ENCODE results near the gene MPPED1. TPM values are rescaled to one million over a fixed set of nuclear protein-coding genes. Genes with fewer than 3 reads are reported as not detected.
A peak's percentile ranks its signal among the peaks of the same experiment; 100 is the strongest.

The MPPED1 gene
- total and polyA plus RNA-seq, 4 donors: 0.89 to 6.5 (median 4.1) TPM

DNA sequence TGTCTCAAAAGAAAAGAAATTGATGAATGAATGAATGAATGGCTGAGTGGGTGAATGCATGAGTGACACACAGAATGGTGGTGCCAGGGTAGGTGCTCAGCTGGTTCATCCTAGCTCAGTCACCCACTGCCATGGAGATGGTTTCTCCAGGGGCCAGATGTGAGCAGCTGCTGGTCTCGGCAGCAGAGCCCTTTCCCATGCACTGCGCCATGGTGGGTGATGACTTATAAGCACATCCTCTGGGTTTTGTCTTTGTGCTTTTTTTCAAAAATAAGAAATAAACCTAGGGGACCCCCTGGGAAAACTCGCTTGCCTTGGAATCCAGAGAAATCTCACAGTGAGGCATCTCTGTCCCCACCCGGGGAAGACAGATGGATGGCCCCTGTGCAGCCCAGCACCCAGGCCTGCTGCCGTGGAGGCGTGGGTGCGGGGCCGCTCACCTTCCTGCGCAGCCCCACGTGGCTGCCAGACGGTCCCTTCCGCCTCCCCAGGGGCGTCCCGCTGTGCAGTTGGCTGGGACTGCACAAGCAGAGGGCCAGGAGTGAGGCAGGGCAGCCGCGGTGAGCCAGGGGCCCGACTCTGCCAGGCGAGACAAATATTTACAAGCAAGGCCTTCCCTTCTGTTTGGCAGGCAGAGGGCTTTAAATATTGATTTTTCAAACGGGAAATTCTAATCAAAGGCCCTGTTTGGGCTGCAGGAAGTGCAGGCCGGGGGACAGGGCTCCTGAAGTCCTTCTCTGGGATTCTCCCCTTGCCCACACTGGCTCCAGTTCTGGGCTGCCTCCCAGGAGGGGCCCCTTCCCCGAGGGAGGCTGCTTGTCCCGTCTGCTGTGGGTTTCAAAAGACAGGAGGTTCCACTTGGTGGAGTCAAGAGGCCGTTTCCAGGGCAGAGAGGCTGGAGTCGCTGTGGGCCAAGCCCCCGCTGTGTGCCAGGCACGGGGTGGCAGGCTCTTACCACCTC lies 24.3 kb downstream of the MPPED1 start:
- Histone ChIP-seq H3K4me1 (ENCODE audit: control insufficient read depth in 4 of 4, insufficient read depth in 4 of 4, low read length in 3 of 4) (peaks cover 5 to 15% (median 11%) of the 10 kb centered on the region in 4 donors), H3K9ac (ENCODE audit: low read depth in 1 of 2, low read length in 2 of 2) (peak overlapping the region in 1 of 2 donors; percentile 26), H3K36me3 (ENCODE audit: control insufficient read depth in 4 of 4, insufficient read depth in 3 of 4, low read depth in 1 of 4, low read length in 3 of 4) (no peaks in the 10 kb centered on the region), H3K4me3 (ENCODE audit: low read depth in 1 of 3, low read length in 3 of 3) (no peak overlapping the region), H3K27ac (ENCODE audit: low read depth in 1 of 2, low read length in 2 of 2) (peak overlapping the region; percentile 76 to 81), H3K27me3 (ENCODE audit: control insufficient read depth in 4 of 4, insufficient read depth in 4 of 4, low read length in 3 of 4) (no peaks in the 10 kb centered on the region), H3K9me3 (ENCODE audit: control insufficient read depth in 4 of 4, low read length in 3 of 4) (no peaks in the 10 kb centered on the region)
- DNase-seq (ENCODE audit: low spot score): no peak
- WGBS: 28% methylated on average over 26 of the region's 26 CpGs
- peak; percentile 76 to 80 for TF ChIP-seq RXRA (IDR thresholded peaks at IDR 0.05)
- no peak for TF ChIP-seq ZBTB33 (IDR thresholded peaks at IDR 0.05)
- peak; percentile 57 to 66 for TF ChIP-seq RAD21 (IDR thresholded peaks at IDR 0.05)
- TF ChIP-seq SP1 (IDR thresholded peaks at IDR 0.05): peak; percentile 83
- peak; percentile 75 for TF ChIP-seq TAF1 (conservative IDR thresholded peaks at IDR 0.05)
- TF ChIP-seq, protein P1, sequence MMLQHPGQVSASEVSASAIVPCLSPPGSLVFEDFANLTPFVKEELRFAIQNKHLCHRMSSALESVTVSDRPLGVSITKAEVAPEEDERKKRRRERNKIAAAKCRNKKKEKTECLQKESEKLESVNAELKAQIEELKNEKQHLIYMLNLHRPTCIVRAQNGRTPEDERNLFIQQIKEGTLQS (IDR thresholded peaks at IDR 0.05): no peak
- no peak for TF ChIP-seq NR2F2 (IDR thresholded peaks at IDR 0.05)
- TF ChIP-seq HNF4A (conservative IDR thresholded peaks at IDR 0.05): peak; percentile 52 to 67
- peak; percentile 84 for TF ChIP-seq YY1 (IDR thresholded peaks at IDR 0.05)
- peak; percentile 58 to 63 for TF ChIP-seq EGR1 (IDR thresholded peaks at IDR 0.05; ENCODE audit: low read depth in 2 of 2)
- TF ChIP-seq GABPA (IDR thresholded peaks at IDR 0.05 in 1 of 2, conservative IDR thresholded peaks at IDR 0.05 in 1 of 2): peak in 1 of 2 donors; percentile 55
- TF ChIP-seq, protein P2, sequence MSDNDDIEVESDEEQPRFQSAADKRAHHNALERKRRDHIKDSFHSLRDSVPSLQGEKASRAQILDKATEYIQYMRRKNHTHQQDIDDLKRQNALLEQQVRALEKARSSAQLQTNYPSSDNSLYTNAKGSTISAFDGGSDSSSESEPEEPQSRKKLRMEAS (IDR thresholded peaks at IDR 0.05): peak; percentile 80
- TF ChIP-seq REST (IDR thresholded peaks at IDR 0.05): peak; percentile 79
- peak; percentile 73 for TF ChIP-seq FOXA1 (IDR thresholded peaks at IDR 0.05)
- TF ChIP-seq FOXA2 (IDR thresholded peaks at IDR 0.05): peak; percentile 62
- TF ChIP-seq CTCF (IDR thresholded peaks at IDR 0.05; ENCODE audit: low read depth, low read length, missing input control): no peak
- TF ChIP-seq JUND (IDR thresholded peaks at IDR 0.05): peak in 1 of 2 donors; percentile 71

Measured in liver (tissue), 9 donors.